HG02763 (cell line): Measurements from ENCODE around the gene COL20A1.

Experiments used
- ATAC-seq: cut with Tn5 transposase; IDR thresholded peaks from one replicate; pipeline ENCODE4 v1.9.1; 2021; ENCODE audit warnings: mild to moderate bottlenecking, moderate library complexity; ENCODE audit not compliant: unreplicated experiment

The COL20A1 gene

DNA sequence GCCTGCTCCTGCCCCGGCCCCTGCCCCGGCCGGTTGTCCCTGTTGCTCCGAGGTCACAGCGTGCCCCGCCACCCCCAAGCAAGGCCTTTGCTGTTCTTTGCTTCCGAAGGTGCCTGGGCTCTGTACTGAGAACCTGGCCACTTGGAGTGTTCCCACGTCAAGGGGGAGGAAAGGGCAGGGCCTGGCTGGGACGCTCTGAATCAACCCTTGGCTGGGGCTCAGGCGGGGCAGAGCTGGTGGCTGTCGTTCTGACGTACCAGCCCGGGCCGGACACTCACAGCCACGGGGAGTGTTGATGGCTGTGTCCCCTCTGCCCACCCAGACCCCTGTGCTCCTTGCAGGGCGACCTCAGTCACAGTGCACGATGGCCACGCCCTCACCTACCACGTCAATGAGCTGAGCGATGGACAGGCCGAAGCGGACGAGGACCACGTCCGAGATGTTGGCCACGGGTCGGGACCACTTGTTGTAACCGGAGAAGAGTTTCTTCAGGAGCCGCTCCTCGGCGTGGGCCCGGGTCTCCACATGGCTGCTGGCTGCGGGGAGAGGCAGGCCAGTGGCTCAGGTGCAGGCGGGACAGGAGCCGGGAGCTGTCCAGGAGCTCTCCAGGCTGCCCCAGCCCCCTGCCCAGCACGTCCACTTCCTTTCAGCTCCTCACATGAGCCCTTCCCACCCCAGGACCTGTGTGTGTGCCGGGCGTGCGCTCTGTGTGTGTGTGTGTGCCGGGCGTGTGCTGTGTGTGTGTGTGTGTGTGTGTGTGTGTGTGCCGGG, 66.4 kb downstream of the COL20A1 start:
- no peak for ATAC-seq

DNA sequence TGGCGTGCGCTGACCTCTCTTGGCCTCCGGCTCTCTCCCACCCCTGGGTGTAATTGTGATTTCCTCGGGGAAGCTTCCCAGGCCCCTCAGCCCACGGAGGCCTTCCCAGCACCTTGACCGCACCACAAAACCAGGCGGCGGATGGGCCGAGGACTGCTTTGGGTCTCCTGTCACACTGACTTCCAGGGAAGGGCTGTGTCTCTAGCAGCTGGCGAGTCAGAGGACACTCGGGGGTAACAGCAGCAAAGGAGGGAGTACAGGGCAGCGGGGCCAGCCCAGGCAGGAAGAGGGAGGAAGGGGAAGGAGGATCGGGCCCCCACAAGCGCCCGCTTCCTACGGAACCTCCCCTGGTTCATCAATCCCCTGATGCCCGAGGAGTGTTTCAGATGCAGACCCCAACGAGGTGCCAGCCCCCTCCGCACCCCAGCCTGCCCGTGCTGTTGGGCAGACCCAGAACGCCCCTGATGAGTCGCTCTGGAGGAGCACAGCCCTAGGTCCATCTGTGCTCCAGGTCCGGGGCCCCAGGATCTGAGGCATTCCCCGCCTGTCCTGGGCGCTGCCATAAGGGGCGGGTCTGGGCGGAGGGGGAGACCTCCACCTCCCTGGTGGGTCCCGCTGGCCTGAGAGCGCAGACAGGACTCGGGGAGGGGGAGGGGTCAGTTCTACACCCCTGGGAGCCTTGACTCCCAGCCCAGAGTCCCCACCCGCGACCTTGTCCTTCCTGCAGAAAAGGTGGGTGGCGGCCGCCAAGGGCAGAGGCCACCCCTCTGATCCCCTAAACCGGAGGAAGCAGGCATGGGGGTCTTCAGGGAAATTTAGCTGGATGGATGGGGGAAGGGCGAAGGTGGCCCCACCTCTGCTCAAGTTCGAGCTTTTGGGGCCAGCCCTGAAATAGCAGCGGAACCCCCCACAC, 67.2 kb downstream of the COL20A1 start:
- ATAC-seq: no peak

DNA sequence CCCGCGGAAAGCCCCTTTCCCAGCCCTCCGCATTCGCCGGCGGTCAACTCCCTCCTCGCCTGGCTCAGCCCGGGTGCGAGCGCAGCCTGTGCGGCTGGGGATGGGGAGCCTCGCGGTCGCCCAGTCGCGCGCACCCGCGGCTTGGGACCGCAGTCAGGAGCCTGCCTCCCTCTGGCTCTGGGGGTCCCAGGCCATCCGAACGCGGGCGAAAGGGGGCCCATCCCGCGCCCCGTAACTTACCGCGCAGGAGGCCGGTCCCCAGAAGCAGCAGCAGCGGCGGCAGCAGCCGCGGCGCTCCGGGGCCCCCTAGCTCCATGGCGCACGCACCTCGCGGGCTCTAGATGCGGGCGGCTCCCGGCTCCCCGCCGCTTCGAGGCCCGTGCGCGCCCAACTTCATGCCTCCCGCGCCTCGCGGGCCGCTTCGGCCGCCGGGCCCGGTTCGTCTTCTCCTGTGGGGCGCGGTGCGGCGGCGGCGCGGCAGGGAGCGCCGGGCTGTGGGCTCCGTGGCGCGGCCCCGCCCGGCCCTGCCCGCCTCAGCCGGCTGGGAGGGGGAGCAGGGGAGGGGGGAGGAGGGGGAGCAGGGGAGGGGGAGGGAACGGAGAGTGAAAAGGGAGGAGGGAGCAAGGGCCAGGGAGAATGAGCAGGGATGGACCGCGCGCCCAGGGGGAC, 68.0 kb downstream of the COL20A1 start, which contains the start of gene CHRNA4:
Gene CHRNA4 (minus strand): TSS at position 500 of the 669 bp plus-strand sequence. CDS start 184 bp downstream, at position 316.
- ATAC-seq: no peak

DNA sequence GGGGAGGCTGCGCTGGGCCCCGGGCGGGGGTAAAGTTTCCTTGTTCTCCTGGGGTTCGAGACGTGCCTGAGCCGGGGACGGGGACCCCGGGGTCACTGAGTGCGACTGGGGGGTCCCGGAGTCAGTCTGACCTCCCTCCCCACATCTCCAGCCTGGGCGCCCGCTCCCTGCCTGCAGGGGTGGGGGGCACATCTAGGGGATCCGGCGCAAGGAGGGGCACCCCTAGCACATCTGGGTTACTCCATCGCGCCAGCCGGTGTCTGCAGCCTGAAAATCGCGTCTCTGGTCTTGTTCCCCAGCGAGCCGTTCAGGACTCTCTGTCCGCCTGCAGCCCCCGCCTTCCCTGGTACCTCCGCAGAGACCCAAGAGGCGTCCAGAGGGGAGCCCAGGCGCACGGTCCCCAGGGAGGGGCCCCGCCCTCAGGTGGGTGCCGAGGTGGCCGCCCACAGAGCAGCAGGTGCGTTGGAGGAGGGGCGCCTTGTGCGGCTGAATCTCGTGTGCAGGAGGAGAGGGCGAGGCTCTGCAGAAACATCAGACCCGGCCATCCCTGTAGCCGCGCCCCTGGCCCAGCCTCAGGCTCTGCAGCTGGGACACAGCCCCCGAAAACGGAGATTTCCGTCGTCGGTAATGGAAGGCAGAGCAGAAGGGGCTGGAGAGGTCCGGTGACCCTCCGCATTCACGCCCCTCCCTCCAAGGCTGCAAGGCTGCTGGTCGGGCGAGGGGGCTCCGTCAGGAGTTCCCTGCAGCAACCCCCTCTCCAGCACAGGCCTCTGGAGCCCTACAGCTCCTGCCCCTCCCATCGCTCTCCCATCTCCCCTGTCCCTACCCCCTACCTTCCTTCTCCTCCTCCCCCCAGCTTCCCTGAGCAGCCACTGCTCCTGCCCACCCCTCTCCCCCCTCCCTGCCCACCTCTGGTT, 68.8 kb downstream of the COL20A1 start:
- no peak for ATAC-seq

DNA sequence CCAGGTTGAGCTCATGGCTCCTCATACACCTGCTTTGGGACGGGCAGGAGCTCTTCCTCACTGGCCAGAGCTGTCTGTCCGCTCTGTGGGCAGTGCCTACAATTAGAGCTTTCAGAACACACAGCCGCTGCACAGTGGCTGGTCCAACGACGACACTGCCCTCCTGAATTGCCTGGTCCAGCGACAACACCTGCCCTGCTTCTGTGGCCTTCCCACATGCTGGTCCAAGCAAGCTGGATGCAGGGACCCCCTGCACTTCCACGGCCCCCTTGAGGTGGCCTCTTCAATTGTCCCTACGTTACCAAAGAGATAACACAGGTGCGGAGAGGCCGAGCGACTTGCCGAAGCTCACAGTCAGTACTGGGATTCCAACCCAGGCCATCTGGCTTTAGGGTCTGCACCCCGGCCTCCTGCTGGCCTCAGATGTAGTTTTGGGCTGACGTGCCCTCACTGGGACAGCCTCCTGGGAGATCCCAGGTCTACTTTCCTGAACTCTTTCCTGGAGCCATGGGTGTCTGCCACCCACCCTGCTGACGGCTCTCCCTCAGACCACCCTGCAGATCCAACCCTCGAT, 69.5 kb downstream of the COL20A1 start:
- ATAC-seq: no peak

DNA sequence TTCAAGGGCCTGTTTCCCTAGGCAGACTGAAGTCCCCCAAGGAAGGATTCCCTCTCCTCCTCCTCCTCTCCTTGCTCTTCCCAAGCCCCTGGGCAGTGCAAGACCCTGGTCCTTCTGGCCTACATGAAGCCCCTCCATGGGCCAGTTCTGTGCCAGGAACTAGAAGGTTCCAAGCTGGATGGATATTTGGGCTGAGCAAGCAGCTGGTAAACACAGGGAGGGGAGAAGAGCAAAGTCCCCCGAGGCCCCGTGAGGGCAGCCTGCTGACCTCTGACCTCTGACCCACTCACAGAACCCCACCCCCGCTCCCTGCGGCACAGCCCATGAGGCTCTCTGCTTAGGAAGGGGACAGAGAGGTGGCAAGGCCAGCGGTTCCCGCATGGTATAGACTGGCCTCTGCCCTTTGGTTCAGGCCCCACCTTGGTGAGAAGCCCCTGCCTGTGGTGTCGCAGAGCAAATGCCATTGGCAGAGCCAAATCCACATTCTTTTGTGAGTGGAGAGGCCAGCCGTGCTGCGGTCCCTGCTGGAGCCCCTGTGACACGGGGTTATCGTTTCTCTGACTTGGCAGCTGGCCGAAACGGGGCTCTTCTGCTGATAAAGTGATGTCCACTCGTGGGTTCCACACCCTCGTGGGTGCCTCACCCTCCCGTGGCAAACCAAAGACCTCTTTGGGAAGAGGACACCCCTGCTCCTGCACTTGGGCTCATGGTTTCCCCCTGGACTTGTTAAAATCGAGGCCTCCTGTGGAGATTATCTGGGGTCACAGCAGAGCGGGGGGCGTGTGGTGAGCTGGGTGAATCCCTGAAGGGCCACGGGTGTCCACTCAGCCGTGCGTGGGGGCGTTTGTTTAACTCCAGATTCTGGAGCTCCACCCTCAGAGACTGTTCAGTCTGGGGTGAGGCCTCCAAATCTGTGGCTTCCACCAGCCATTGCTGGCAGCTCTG, 70.3 kb downstream of the COL20A1 start:
- ATAC-seq: no peak

DNA sequence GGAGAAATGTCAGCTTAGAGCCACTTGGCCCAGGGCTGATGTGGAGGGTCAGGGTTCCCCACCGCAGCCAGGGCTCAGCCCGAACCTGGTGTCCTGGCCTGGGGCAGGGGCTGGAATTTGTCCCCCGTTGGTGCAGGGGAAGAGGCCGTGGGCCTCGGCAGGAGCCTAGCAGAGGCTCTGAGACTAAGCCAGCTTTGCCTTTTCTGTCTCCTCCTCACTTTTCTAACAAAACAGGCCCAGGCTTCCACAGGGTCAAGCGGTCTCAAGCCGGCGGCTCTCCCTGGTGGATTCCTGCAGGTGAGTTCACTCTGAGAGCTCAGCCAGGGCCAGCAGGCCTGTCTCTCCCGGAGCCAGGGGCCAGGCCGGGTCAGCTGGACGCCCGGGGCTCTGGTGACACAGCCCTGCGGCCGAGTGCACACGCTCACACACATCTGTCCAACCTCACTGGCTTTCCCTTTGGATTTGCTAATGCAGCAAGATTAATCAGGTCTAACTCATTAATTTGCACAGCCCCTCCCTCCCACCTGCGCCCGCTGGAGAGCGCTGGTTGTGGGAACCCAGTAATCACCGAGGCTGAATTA, 71.1 kb downstream of the COL20A1 start:
- no peak for ATAC-seq

DNA sequence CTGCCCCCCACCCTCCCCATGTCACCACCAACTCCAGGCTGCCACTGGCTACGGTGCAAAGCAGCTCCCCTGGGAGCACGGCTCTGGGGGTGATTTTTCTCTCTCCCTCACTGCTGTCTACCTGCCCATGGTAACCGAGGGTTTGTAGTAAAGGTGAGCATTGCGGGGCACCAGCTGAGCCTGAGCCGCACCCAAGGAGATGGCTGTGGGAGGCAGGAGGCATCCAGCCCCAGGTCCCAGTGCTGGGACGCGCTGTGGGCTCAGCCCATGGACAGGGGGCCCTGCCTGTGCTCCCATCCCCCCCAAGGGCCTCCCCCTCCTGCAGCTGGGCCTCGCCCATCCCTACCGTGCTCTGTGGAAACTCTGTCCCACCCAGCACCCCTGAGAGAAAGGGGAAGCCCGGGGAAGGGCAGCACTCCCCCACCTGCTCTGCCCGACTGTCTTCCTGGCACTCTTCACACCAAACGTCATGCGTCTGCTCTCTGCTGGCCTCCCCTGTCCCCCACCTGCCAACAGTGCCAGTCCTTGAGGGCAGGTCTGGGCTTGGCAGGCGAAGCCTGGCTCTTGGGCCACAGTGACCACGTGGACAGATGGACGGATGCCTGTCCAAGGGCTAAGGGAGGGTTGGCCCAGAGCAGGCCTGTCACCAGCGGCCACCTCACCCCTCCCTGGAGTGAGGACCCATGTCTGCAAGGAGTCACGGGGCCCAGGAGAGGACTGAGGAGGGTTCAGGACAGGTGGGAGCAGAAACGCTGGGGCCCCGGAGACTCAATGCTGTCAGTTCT, 72.0 kb downstream of the COL20A1 start:
- no peak for ATAC-seq

DNA sequence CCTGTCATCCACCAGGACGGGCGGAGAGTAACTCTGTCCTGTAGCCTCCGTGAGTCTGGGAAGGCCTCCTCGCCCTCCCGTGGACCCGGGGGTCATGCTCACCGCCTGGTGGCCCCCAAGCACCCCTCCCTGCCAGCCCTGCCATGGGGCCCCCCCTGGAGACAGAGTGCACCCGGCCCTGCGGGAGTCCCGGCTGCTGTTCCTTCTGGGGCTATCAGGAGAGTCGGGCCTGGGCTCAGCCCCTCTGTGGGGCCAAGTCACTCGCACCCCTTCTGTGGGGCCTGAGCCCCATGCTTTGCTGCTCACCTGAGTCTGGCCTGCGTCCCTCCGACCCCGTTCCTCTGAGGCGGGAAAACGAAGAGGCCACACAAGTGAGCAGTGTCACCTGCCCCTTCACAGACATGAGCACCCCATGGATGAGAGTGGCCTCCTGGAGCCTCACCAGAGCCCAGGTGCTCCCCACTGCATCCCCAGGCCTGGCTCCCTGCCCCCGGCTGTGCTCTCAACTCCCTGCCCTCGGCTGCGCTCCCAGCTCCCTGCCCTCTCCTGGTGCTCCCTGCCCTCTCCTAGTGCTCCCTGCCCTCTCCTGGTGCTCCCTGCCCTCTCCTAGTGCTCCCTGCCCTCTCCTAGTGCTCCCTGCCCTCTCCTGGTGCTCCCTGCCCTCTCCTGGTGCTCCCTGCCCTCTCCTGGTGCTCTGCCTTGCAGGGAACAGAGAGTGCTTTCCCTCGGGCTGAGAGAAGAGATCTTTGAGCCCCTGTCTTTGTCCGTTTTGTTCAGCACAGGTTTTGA, 72.8 kb downstream of the COL20A1 start:
- ATAC-seq: no peak

DNA sequence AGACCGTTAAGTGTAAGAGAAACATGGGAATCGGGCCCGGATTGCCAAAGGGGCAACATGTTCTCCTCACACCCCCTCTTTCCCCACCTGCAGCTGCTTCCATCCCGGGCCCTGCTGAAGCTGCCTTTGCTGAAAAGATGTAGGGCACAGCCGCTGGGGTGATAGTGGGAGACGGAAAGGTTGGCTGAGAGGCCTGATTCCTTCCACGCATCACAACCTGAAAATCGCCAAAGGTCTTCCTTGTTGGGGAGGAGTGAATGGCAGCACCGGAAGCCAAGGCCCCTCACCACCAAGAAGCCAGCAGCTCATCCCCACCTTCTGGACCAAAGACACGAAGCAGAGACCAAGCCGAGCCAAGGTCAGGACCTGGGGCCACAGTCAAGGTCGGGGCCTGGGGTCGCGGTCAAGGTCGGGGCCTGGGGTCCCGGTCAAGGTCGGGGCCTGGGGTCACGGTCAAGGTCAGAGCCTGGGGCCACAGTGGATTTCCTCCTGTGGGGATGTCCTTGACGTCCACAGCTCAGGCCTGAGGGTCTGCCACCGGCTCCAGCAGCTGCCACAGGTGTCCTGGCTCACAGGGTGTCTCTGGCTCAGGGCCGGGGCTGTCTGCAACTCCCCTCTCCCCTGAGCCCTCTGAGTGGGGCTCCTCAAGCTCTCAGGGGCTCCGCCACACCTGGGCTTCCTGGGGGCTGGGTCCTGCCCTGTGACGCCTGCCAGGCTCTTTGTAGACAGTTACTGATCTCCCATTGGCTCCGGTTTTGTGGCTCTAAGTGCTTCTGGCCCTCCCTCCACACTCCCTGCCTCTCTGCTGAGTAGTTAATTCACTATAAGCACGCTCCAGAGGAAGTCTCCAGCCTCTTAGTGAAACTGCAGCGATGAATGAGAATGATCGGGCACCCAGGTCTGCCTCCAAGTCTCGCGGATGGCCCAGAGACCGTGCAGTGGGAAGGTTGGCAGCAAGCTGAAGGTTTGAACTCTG, 73.7 kb downstream of the COL20A1 start:
- ATAC-seq: no peak

DNA sequence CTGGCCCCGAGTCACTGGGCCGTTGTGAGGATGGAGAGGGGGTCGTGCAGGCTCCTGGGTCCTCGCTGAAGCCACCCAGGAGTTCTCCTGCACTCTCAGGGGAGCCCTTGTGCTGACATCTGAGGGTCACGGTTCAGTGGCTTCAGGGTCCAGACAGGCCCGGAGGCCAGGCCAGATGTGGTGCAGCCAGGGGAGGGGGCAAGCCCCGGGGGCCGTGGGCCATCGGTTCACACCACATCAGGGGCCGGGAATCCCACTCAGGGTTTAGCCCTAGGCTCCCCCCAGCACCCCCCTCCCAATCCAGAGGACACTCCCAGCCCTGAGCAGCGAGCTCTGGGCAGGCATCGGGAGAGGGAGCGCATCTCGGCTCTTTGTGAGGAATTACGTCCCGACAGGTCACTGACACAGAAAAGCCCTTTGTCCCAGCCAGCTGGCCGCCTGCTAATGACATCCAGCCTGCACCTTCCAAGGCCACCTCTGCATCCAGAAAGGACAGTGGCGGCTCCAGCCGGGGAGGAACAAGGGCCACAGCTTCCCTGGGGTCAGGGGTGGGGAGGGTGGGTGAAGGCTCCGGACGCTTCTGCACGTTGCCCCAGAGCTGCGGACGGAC, 74.6 kb downstream of the COL20A1 start:
- ATAC-seq: no peak

DNA sequence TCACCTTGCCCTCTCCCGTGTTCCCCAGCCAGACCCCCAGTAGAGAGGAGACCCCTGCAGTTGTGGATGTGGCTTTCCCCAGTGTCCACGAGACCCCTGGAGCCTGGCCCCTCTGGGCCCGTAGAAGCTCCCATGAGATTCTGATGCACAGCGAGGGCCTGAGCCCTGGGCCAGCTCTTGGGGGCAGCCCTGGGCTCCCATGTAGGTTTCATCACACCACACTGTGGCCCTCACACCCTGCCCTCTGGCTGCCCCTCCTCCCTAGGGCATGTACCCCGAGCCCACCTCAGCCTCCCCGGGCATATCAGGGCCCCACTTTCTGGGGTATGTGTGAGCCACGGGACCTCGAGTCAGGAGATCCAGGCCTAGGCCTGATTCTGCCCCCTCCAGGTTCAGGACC, 75.2 kb downstream of the COL20A1 start:
- ATAC-seq: no peak

DNA sequence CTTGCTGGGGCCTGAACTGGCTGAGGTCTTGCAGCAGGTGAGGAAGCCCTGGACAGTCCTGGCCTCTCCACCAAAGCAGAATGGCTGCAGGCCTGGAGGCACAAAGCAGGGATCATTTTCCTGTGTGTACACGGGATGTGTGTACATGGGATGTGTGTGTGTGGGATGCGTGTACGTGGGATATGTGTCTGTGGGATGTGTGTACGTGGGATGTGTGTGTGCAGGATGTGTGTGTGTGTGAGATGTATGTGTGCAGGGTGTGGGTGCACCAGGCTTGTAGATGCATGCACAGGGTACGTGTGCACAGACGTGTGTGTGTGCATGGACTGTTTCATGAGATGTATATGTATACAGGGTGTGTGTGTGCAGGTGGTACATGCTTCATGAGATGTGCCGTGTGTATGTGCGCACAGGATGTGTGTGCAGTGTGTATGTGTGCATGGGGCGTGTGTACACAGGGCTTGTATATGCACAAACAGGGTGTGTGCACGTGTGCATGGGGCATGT, 76.1 kb downstream of the COL20A1 start:
- no peak for ATAC-seq

DNA sequence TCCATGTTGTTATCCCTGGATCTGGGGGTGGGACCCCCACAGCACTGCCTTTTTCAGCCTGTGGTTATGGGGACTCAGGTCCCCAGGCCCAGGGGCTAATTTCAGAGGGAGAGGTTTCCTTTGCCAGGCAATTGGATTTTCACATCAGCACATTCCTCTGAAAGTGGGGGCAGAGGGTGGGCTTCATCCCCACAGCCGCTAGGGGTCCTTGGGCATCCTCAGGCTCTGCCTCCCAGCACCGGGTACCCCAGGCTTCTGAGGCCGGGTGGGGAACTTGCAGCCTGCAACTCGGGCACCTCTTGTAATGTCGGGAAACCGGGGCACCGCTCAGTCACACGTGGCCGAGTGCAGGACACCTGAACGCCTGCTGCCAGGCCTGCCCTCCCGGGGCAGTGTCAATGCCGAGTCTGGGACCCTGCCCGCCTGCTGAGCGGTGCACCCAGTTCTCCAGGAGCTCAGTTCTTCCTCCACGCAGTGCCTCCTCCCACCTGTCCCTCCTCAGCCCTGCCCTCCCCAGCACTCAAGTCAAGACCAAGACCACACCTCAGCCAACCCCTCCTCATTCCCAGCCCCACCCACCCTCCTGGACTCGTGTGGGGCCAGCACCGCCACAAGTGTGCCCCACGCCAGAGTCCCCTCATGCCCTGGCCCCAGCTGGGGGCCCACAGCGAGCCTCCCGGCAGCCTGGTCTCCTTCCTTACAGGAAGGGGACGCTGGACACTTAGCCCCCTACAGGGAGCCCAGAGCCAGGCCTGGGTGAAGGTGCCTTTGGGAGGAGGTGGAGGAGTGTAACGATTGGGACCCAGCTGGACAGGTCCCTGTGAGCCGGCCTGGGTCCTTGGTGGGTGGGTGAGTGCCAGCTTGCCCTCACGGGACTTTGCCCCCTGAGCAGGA, 77.0 kb downstream of the COL20A1 start:
- no peak for ATAC-seq
